H1 (cell line): Measurements from ENCODE around the gene RPL32. TPM values are rescaled to one million over a fixed set of nuclear protein-coding genes. Genes with fewer than 3 reads are reported as not detected.

ENCODE experiments used
- ASH2L ChIP-seq: fragments of 200-600, 300-600 bp; sonication (generic); IDR thresholded peaks from one replicate; pipeline ENCODE4 v1.7.1; 2017; ENCODE audit warnings: low read length
- CTBP2 ChIP-seq: IDR thresholded peaks from 2 replicates; pipeline ENCODE4 v1.7.0; 2011; ENCODE audit warnings: borderline replicate concordance, mild to moderate bottlenecking, moderate library complexity, mixed read lengths, low read length; ENCODE audit not compliant: insufficient read depth, insufficient read length
- POLR2A ChIP-seq, 2 experiments: IDR thresholded peaks; 1 replicate in 1 of 2; 2 replicates in 1 of 2; pipeline ENCODE4 v1.6.1; 2011; ENCODE audit warnings: low read depth in 2 of 2, low read length in 2 of 2, mild to moderate bottlenecking in 2 of 2; ENCODE audit errors: control extremely low read depth in 1 of 2
- RXRA ChIP-seq: IDR thresholded peaks from 2 replicates; pipeline ENCODE4 v1.6.1; 2011; ENCODE audit warnings: low read depth, mild to moderate bottlenecking, low read length, moderate library complexity; ENCODE audit not compliant: insufficient read depth
- TAF7 ChIP-seq: optimal IDR thresholded peaks from 2 replicates; pipeline ENCODE3; 2011; ENCODE audit warnings: low read depth, mild to moderate bottlenecking, inconsistent platforms, low read length, moderate library complexity, borderline replicate concordance
- polyA plus RNA-seq, 7 experiments: library from polyadenylated mRNA; depleted of rRNA in 3 of 7; stranded (reverse) in 5 of 7; unstranded in 2 of 7; fragments of >200 nt in 5 of 7; fragments of 200-250 nt in 2 of 7; gene quantifications; 1 replicate in 5 of 7; 2 replicates in 1 of 7; 4 replicates in 1 of 7; pipeline versions ENCODE4 v1.2.1 to v1.2.3, GENCODE V29; 2011 to 2013; ENCODE audit warnings: missing spikeins in 2 of 7, mixed read lengths in 2 of 7
- total RNA-seq: library from RNA; stranded (reverse); fragmentation: NEBNext Ultra II Directional; extraction: Animal tissue kit (Norgen Biotek cat#: 25700); gene quantifications from 2 replicates; pipeline ENCODE4 v1.2.1, GENCODE V29; 2021

Gene RPL32
- total and polyA plus RNA-seq, 2 of the 8 experiments (the other 6 are each of a cell fraction or from before 2014, with no cell fraction given): 1,443 to 2,043 TPM

DNA sequence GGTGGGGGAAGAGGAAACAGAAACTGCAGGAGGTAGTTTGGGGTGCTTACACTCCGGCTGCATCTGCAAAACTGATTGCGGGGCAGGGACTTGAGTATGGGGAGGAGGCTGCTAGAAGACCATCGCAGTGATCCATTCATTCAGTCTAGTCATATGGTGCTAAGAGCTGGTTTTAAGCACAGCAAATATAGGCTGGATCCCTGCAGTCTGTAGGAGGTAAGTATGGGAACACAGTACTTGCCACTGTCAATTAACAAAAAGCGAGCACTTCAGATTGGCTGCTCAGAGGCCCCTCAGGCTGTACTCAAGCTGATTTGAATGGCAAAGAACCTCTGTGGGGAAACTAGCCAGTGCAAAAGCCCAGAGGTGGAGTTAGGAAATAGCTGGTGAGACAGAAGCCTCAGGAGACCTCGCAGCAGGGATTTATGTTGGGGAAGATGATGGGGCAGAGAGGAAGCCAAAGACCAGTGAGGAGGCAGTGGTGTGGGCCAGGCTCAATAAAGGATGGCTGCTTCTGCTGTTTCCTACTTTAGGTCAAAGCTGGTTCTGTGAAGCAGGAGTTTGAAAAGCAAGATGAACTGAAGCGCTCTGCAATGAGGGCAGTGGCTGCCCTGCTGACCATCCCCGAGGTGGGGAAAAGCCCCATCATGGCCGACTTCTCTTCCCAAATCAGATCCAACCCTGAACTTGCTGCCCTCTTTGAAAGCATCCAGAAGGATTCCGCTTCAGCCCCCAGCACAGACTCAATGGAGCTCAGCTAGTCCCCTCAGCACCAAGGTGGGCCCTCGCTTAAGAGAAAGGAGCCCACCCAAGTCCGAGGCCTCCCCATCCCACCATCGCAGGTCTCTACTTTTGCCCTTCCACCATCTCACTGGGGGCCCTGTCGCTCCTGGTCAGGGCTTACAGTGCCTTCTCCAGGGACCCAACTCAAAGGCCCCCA is 7.9 kb downstream of the RPL32 start (continued):
- TF ChIP-seq CTBP2 (no peak), TAF7 (peak; percentile 31), ASH2L (no peak), RXRA (no peak), POLR2A (IDR thresholded peaks at IDR 0.05; ENCODE audit: control extremely low read depth in 1 of 2, low read depth in 2 of 2, low read length in 2 of 2) (peak in 1 of 2 experiments; percentile 97; a peak in 2 of 3 replicates)
